Amygdala (tissue), 56 donors: ENCODE data around the gene FGD6.
"Not testable (repeated sequence)": the region's sequence is repeated elsewhere in the genome, so short reads cannot be mapped to it uniquely, and the experiment has no call there.

Experiments
- DNase-seq, 56 donors: peaks; one replicate each; lab custom pipeline; 2025; lab: John Stamatoyannopoulos, UW

Gene FGD6

DNA sequence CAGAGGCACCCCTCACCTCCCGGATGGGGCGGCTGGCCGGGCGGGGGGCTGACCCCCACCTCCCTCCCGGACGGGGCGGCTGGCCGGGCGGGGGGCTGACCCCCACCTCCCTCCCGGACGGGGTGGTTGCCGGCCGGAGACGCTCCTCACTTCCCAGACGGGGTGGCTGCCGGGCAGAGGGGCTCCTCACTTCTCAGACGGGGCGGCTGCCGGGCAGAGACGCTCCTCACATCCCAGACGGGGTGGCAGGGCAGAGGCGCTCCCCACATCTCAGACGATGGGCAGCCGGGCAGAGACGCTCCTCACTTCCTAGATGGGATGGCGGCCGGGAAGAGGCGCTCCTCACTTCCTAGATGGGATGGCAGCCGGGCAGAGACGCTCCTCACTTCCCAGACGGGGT is 18.4 kb upstream of the FGD6 start:
- not testable (repeated sequence) for DNase-seq

DNA sequence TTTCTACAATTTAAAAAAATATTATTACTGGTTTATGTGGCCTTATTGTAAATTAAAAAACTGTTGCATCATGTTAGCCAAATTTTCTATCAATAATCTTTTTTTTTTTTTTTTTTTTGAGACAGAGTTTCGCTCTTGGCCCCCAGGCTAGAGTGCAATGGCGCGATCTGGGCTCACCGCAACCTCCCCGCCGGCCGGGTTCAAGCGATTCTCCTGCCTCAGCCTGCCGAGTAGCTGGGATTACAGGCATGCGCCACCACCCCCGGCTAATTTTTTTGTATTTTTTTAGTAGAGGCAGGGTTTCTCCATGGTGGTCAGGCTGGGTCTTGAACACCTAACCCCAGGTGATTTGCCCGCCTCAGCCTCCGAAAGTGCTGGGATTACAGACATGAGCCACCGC is 16.9 kb upstream of the FGD6 start:
- DNase-seq = not testable (repeated sequence)

DNA sequence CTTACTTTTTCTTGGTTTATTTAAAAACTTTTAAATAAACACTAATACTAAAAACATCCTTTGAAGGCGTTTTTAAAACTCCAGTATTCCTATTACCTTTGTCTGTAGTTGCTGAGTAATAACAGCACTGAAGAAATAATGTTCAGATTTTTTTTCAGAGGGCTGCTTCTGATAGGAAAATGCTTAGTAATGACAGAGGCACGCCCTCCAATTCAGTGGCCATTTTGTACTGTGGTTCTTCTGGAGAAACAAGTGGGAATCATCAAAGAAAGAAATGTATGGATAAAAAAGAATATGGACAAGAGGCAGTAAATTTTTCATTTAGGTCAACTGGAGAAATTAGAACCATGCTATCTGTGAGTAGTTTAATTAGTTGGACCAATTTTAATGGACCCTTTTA is 13.9 kb upstream of the FGD6 start:
- no peak for DNase-seq

DNA sequence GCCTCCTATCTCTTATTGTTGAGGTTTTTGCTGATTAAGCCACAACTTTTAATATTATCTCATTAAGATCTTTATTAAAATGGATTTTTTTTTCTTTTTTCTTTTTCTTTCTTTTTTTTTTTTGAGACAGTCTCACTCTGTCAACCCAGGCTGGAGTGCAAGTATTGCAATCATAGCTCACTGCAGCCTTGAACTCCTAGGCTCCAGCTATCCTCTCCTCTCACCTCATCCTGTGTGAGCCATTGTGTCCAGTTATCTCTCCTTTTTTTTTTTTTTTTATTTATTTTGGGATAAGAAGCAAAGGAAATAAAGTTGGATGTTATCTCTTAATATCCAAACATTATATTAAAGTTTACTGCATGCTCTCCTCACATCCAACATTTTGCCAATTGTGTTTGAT is 13.0 kb upstream of the FGD6 start:
- no peak for DNase-seq

DNA sequence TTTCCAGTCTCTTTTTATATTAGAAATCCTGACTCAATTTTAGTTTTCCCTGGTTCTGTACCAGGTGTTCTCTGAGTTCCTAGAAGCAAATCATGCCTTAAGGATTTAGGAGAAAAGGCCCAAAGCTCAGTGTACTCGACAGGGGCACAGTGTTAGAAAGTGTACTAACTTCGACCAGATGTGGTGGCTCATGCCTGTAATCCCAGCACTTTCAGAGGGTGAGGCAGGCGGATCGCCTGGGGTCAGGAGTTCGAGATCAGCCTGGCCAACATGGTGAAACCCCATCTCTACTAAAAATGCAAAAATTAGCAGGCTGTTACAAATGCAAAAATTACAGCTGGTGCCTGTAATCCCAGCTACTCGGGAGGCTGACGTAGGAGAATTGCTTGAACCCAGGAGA is 12.4 kb upstream of the FGD6 start:
- no peak for DNase-seq

DNA sequence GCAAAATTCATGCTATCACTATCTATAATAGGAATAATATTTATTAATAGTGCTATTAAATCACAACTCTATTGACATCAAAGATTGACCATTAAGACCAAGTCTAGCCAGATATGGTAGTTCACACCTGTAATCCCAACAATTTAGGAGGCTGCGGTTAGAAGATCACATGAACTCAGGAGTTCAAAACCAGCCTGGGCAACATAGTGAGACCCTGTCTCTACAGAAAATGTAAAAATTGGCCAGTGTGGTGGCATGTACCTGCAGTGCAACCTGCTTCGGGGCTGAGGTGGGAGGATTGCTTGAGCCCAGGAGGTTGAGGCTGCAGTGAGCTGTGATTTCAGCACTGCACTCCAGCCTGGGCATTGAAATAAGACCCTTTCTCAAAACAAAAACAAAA is 11.3 kb upstream of the FGD6 start:
- no peak for DNase-seq

DNA sequence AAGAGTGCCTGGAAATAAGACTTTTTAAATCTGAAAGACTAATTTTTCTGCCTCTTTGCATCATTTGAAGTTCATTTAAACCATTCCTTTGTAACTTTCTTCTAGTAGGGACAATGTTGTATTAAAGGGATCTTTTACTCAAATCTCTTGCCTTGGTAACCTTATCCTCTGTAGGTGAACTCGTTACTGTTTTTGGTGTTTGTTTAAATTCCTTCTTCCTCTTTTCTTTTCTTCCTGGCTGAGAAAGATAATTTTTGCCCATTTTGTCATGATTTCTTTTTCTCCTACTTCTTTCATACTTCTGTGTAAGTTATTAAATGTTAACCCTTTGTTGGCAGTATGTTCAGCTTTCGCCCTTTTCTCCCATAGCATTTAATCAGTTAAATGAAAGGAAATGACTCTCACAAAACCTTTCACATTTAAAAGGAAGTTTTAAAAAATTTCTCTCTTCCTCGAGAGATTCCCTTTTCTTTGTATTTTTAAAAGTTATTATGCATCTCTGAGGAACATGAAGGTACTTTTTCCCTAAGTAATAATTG is 10.6 kb upstream of the FGD6 start:
- no peak for DNase-seq

DNA sequence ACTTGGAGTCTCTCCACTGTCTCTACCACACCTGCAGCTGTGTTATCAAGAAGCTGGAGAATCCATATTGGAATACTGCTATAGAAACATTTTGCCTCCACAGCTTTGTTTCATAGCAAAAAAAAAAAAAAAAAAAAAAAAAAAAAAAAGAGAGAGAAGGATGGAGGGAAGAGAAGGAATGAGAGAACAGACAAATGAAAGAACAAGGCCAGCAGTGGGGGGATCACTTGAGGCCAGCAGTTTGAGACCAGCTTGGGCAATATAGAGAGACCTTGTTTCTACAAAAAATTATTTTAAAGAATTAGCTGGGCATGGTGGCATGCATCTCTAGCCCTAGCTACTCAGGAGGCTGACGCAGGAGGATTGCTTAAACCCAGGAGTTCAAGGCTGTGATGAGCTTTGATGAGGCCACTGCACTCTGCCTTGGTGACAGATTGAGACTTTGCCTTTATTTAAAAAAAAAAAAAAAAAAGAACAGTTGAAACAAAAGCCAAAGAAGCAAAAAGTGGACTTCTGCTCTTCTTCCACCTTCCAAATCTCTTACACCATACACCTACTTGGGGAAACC is 8.5 kb upstream of the FGD6 start:
- DNase-seq = no peak

DNA sequence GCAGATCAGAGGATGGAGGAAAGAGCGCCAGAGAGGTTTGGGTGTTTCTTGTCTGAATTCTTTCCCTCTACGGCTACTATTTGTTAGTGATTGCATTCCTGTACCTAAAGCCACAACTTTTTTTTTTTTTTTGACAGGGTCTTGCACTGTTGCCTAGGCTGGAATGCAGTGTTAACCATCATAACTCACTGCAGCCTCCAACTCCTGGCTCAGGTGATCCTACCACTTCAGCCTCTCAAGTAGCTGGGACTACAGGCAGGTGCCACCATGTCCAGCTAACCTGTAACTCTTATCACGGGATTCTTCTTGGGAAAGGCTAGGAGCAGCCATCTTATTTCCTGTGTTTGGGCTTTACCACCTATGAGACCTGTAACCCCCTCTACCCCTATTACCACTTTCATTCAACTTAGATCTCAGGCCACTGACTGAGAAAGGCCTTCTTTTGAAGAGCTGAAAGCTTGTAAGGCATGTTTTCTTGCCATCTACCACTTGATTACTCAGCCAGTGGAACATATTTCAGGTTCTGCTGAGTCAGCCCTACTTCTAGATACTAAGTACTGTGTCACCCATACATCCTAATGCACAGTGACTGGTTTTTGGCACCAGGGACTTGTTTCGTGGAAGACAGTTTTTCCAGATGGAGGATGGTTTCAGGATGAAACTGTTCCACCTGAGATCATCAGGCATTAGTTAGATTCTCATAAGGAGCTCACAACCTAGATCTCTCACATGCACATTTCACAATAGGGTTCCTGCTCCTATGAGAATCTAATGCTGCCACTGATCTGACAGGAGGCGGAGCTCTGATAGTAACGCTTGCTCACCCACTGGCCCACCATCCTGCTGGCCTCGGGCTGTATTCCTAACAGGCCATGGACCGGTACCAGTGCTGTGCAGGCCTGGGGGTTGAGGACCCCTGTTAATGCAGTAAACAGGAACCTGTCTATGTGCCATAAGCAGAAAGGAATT is 7.2 kb upstream of the FGD6 start:
- DNase-seq = no peak

DNA sequence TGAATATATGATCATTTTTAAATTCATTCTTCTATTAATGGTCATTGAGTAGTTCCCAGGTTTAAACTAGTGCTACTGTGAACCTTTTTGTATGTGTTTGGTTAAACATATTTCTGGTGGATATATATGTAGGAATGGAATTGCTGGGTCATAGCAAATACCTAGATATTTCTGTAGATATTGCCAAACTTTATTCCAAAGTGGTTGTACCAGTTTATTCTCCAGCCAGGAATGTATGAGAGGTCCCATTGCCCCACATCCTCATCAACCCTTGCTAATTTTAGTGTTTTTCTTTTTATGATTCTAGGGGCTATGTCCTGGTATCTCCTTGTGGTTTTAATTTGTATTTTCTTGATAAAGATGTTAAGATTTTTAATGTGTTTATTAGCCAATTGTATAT is 3.5 kb upstream of the FGD6 start:
- DNase-seq = no peak

DNA sequence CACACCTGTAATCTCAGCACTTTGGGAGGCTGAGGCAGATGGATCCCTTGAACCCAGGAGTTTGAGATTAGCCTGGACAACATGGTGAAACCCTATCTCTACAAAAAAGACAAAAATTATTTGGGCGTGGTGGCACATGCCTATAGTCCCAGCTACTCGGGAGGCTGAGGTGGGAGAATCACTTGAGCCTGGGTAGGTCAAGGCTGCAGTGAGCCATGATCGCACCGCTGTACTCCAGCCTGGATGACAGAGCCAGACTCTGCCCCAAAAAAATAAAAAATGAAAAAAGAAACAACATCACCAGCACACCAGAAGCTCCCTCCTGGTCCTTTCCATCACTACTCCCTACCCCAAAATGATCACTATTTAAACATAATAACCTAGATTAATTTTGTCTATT is 2.9 kb upstream of the FGD6 start:
- DNase-seq = no peak

DNA sequence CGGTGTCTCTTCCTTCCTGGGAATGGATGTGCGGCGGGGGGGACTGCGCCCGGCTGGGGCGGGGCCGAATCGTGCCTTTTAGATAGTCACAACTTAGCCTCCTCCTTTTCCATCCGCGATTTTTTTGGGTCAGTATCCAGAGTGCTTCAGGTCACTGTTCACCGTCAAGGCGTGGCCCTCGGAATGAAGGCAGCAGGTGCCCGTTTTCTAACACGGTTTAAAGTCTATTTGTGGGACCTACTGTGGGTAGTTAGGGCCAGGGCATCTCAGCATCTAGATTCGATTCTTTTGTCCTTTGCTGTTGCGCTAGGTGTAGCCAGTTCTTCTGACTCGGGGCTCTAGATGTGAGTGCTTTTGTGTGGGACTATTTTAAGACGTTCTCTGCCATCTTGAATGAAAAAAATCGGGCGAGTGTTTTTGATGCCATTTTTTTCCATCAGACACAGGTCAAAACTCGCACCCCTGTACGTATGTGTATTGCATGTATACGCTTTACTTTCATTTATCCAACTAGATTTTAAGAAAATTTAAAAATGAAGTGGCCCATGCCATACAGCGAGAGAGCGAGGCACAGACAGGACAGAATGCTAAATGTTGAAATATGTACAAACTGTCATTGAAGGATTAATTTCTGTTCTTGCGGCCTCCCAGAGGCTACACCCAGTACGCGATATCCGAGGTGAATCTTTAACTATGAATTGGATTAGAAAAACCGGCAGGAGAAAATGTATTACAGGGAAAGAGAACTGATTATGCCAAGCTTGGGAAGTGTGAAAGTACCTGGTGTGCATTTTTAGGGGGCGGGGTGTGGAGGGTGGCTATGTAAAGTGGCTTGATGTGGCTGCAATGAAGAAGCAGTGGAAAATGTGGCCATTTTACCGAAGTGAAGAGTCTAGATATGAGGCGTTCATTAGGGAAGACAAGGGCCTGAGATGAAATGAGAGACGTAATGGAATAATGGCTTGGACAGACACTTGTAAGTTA is 1.2 kb upstream of the FGD6 start:
- peak in 16 of 56 donors; percentile 23 to 82 (median 64) for DNase-seq

DNA sequence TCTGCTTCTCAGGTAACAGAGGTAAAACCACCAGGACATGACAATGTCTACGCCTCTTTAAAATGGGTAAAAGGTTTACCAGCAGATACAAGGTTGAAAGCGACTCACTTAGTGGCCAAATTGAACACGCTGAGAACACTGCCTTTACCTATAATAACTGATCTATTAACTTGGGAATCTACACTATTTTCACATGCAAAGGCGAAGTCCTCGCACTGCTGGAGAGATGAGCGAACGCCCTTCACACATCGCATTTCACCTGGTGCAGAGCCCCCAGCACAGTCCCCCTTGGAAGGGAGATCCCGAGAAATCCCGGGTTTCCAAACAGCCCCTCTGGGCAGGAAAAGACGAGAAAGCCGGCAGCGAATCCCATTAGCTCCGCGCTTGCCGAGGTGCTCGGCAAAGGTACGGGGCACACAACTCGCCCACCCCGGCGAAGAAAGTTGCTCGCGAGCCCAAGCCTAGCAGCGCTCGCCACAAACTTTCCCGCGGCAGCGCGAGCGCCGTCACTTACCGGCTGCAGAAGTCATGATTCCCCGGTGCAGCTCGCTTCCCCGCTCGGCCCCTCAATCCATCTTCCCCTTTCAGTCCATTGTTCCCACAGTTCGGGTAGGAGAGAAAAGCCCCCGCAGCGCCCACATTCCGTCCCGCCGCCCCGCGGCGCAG is 423 bp downstream of the FGD6 start:
- peak in 1 of 56 donors; percentile 44 for DNase-seq

DNA sequence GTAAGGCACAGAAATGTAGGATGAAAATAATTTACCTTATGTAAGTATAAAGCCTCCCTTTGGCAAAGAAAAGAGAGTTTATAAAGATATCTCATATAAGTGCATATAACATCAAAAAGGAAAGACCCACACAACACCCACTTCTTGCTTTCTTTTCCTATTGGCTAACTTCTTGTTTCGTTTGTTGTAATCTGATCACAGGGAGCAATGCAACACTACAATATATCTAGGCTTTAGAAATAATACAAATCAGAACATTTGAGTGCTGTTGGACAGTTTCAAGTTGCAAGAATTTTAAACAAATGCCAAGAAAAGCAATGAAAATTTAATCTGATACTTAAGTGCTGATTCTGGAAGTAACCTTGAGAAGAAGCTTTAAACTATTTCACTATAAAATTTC is 1.3 kb downstream of the FGD6 start:
- no peak for DNase-seq

DNA sequence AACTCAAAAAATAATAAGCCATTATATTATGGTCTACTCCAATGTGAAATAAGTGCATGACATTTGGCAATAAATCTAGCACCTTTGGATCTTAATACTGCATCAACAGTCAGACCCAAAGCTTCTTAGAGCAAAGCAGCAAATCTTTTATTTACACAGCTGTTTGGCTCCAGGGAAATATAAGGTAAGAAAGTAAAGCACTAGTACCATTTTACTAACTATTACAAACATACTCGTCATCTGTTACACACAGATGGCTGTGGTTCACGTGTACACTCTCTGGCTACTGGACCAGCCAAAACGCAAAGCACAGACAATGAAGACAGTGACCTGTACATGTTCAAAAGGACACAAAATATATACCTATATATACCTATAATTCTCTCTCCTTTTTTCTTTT is 2.8 kb downstream of the FGD6 start:
- DNase-seq = no peak

DNA sequence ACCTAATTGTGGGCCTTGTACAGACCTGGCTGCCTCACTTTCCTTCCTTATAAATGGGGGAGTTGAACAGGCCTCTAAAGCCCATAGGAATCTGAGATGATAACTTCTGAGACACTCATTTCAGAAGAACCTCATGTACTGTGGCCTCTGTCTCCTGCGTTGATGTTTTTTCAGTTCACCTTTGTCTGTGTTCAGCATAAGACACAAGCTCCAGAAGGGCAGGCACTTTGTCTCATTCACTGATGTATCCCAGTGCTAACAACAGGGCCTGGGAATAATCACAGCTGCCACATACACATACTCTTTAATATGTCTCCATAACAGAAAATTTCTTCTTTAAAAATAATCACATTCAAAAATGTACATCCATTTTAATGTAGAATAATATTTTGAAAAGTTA is 3.3 kb downstream of the FGD6 start:
- DNase-seq = no peak

DNA sequence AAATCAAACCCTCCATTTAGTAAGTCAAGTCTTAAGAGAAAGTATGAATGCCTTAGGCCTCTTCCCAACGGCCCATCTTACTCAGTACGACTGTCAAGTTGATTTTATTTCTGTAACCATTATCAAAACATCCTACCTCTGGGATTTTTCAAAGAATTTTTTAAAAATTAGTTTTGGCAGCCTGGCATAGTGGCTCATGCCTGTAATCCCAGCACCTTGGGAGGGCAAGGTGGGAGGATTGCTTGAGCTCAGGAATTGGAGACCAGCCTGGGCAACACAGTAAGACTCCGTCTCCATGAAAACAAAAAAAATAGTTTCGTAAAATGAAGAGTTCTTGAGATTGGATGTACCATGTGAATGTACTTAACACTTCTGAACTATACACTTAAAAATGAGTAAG is 4.1 kb downstream of the FGD6 start:
- DNase-seq = no peak

DNA sequence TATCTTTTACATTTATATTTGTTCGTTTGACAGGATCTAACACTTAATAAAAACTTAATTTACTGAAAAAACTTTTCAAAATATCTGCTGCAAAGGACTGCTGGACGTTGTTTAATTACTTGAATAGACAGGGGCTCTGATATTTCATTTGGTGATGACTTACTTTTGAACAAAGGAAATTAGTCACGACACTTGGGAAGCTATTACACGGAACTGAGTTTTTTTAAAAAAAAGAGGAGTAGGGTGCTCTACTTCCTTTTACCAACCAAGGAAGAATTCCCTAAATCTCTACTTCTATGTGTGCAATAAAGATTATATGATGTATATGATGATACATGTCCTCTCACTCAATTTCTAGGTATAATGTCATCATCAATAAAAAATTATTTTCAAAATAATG is 4.7 kb downstream of the FGD6 start:
- no peak for DNase-seq

DNA sequence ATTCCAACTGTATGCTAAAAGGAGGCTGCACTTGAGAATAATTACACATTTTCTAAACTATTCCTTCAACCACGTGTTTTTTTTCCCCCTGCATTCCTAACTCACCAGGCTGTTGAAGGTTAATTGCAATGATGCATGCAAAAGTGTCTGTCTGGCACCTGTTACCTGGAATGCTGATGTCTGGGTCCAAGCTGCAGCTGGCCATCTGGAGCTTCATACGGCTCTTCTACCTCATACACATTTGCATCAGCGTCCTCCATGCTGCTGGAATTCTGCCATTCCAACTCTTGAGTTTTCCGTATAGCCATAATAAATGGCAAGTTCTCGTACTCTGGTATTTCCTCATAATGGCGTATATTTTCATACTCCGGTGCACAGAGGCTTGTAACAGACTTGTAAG is 8.6 kb downstream of the FGD6 start:
- no peak for DNase-seq

DNA sequence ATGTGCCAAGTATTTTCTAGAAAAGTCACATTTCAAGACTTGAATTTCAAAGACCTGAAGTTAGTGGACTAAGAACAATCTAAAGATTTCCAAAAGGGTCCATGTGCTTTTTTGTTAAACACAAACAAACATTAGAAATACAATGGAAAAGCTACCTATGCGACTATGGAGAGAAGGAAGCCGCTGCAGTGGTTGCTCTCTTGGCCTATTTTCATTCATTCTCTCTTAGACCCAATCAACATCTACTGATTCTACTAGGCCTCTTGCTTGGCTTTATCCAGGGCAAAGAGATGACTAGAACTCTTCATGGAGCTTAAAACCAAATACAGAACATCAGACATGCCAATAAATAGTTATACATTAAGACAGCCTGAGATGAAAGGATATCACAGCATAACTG is 9.9 kb downstream of the FGD6 start:
- DNase-seq = no peak
